NOMO-1 treated with dmso at 0.1 percent for 144 hours (cell line): ENCODE data around the gene ATP9B.

Experiments used
- DNase-seq: peaks from one replicate; lab custom pipeline; 2025; ENCODE audit not compliant: unreplicated experiment; lab: John Stamatoyannopoulos, UW

The ATP9B gene

GRCh38 chr18:79068937-79069716 is at the start of gene ATP9B:
TSS of gene ATP9B (plus strand) at chr18:79069394. CDS start at chr18:79069411, 17 bp downstream.
- peak; percentile 96 for DNase-seq

DNA sequence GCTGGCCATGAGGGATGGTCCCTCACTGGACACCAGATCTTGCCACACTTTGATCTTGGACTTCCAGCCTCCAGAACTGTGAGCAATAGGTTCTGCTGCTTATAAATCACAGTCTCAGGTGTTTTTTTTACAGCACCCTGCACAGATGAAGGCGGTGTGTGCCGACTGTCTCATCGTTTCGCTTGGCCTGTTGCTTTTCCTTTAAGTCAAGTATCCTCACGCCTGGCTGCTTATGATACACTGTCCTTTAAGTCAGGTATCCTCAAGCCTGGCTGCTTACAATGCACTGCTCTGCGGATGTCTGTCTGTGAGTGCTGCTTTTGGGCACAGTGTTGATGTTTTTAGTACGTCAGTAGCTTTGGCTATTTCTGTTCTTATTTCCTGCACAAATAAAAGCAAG is 49.3 kb upstream of the ATP9B start:
- no peak for DNase-seq

DNA sequence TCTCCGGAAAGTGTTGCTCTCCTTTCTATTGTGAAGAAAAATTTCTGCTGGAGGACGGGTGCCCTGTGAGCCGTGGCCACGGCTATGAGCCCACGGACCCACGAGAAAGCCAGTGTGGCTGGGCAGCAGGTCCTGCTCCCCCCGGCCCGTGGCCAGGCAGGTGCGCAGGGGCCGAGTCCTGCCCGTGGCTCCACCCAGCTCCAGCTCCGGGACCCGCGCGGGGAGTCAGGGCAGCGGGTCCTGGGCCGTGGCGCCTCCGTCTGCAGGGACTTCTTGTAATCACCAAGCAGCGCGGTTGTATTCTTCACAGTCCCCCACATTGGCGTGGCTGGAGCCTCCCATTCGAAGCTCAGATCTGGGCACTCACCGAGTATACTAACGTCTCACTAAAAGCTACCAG is 46.6 kb upstream of the ATP9B start:
- DNase-seq, result no peak

DNA sequence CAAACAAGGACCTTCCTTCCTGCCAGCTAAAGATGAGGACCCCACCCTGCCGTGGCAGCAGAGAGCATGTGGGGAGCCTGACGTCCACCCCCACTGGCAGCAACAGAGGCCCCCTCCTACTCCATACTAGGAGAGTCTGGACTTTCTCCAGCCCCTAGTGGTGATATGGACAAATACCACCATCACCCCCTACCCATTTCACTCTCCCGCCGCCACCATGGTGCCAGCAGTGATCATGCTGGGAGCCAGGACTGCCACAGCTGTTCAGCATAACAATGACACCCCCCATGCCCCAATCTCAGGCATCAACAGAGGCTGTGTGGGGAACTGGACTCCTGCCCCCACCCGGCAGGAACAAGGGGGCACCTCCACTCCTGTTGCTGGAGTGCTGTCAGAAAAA is 42.7 kb upstream of the ATP9B start:
- DNase-seq, result no peak

DNA sequence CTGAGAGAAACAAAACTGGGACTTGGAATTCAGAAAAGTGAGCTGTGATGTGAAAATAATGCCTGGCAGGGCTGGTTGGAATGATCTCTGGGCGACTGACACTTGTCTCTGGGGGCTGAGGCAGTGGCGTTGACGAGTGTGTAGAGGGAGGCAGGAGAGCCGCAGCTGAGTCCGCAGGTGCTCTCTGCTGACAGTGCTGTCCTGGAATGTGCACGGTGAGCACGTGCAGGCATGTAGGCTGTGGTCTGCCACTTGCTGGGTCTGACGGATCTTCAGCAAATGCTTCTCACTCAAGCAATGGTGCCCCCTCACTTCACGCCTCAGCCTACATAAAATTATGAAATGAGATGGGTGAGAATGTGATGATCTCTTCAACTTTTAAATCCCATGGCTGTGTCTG is 38.5 kb upstream of the ATP9B start:
- no peak for DNase-seq

- no peak for DNase-seq
Observed at GRCh38 chr18:79042276-79042675, 26.9 kb upstream of the ATP9B start.

DNA sequence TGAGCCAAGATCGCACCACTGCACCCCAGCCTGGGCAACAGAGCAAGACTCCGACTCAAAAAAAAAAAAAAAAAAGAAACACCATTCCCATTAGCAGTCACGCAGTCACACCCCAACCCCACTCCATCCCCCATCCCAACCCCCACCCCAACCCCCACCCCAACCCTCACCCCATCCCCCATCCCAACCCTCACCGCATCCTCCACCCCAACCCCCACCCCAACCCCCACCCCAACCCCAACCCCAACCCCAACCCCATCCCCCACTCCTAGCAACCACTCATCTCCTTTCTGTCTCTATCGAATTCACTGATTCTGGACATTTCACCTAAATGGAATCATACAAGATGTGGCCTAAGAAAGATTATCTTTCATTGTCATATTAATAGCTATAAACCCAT is 25.9 kb upstream of the ATP9B start:
- DNase-seq, result no peak

GRCh38 chr18:79046522-79046921 is 22.7 kb upstream of the ATP9B start:
- no peak for DNase-seq

- DNase-seq, result no peak
Observed at GRCh38 chr18:79047556-79048244, 21.5 kb upstream of the ATP9B start.

DNA sequence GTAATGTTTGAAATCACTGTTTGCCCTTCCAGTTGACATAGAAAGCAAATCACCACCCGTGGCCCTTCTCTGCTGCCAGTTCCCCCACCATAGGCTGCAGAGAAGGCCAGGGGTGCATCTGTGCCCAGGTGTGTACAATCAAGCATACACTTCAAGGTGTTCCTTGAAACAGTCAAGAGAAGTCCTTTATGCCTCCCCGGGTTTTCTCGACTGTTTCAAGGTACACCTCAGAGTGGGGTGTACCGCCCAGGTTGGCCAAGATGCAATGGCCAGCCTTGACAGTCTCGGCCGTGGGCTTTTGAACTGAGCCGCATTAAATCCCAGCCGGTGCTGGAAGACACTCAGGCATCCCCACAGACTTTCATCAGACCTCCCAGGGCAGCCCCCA is 21.0 kb upstream of the ATP9B start:
- DNase-seq, result no peak

DNA sequence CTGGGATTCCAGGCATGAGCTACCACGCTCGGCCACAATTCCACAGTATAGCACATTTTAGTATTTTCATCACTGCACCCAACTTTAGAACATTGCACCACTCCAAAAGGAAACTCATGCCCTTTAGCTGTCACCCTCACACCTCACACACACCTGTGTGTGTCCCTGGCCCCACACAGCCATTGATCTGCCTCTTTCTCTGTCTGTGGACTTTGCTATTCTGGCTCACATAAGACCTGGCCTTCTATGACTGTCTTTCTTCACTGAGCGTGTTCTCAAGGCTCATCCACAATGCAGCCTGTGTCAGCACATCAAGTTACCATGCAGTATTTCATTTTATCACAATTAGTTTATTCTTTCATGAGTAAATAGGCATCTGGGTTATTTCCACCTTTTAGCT is 19.7 kb upstream of the ATP9B start:
- DNase-seq, result no peak

DNA sequence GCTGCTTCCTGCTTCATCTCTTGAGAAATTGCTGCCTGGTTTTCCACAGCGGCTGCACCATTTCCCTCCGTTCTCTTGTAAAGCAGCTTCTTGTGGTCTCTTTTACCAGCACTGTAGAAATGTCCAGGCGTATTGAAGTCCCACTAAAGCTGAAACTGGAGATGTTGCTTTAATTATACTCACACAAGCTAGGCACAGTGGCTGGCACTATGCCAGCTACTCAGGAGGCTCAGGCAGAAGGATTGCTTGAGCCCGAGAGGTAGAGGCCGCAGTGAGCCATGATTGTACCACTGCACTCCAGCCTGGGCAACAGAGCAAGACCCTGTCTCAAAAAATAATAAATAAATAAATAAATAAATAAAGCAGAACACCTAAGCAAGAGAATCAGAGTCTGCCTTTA is 19.2 kb upstream of the ATP9B start:
- no peak for DNase-seq

DNA sequence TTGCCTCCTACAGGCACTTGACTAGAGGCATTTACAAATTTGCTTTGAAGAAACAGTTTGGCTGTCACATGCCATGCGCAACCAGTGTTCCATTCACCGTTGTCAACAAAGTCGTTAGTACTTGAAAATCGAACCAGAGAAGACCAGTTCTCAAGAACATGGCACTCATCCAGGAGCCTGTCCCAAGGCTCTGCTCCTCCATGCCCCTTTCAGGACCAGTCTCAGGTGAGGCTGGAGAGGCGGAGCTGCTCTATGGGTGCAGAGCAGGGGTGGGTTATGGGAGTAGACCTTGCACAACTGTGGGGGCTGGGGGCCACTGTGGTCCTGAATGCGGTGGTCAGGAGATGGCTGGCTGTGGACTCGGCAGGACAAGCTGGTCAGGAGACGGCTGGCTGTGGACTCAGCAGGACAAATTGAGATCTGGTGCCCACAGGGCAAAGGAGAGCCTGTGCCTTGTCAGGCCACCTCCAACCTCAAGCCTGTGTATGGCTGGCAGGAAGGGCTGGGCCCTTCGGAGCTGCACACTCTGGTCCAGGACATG is 12.3 kb upstream of the ATP9B start:
- DNase-seq, result no peak

GRCh38 chr18:79058007-79058406 is 11.2 kb upstream of the ATP9B start:
- peak; percentile 76 for DNase-seq

GRCh38 chr18:79062806-79063205 is 6.4 kb upstream of the ATP9B start:
- no peak for DNase-seq

DNA sequence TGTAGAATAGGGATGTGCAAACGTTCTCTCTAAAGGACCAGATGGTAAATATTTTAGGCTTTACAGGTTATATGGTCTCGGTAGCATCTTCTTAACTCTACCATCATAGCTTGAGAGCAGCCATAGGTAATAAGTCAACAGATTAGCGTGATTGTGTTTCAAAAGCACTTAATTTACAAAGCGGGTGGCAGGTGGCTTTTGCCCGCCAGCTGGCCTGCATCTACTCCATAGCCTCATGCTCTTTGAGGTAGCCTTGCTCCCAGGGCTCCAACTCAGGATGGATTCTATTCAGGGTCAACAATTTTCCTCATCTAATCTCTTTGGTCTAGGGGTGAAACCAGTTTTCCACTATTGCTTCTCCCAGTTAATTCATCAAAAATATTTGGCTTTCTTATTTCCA is 5.0 kb upstream of the ATP9B start:
- DNase-seq, result no peak

DNA sequence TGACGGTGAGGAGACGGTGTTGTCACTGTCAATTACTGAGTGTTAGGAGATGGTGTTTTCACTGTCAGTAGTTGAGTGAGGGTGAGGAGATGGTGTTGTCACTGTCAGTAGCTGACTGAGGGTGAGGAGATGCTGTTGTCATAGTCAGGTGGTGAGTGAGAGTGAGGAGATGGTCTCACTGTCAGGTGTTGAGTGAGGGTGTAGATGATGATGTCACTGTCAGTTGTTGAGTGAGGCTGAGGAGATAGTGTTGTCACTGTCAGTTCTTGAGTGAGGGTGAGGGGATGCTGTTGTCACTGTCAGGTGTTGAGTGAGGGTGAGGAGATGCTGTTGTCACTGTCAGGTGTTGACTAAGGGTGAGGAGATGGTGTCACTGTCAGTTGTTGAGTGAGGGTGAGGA is 3.4 kb upstream of the ATP9B start:
- no peak for DNase-seq

DNA sequence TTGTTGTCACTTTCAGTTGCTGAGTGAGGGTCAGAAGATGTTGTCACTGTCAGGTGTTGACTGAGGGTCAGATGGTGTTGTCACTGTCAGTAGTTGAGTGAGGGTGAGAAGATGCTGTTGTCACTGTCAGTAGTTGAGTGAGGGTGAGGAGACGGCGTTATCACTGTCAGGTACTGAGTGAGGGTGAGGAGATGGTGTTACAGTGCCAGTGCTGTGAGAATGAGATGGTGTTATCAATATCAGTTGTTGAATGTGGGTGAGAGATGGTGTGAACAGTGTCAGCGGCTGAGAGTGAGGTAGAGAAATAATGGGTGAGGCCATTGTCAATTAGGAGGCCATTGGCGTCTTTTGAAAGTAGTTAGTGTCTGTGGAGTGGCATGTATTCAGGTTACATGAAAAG is 1.6 kb upstream of the ATP9B start:
- no peak for DNase-seq

DNA sequence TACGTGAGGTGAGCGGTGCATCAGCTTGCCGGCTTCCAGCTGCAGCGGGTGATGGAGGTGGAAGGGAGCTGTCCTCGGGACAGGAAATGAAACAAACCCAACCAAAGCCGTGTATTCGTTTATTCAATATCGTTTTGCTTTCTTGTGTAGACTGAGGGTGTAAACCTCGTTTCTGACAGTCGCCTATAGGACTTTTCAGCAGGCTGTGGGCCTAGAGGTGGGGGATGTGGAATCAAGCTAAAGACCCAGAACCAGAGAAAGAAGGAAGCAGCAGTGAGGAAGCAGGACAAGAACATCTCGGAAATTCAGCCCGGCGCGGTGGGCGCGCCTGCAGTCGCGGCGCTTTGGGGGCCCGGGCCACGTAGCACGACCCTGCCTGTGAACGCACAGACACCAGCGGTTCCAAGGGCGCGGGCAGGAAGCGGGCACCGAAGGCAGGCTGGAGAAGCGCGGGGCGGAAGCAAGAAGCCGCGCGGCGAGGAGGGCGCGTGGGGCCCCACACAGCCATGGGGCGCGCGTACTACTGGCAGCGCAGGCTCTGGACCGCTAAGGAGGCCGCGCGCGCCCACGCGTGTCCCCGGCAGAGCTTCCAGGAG is 755 bp upstream of the ATP9B start:
- DNase-seq, result peak; percentile 53

DNA sequence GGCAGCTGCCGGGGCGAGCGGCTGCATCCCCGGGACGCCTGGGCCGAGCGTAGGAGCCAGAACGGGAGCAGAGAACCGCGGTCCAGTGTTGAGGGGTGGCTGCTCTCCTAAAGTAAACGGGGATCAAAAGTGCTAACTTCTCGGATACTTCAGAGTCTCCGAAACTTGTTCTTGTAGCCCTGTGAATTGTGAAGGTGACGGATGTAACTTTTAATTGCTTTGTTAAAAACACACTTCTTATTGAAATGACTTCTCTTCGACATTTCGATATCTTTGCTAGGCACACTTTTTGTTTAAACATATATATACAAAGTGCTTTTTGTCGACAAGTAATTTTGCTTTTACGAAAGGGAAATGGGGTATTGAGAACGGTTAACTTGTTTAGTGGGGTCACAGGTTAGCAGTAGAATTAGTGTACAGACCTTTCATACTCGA is 540 bp downstream of the ATP9B start:
- DNase-seq, result no peak

GRCh38 chr18:79070486-79070885 is 1.3 kb downstream of the ATP9B start:
- DNase-seq, result no peak

GRCh38 chr18:79071037-79071436 is 1.8 kb downstream of the ATP9B start:
- no peak for DNase-seq
